Measurements from ENCODE around the gene IGSF3. TPM values are rescaled to one million over a fixed set of nuclear protein-coding genes. Genes with fewer than 3 reads are reported as not detected.

IGSF3 gene
- total and polyA plus RNA-seq, 2 experiments from 2014 or later, result 7.3 to 37.8 TPM

GRCh38 chr1:116561563-116561962, 106.0 kb downstream of the IGSF3 start:
- peaks cover 3% of the 10 kb centered on the region; the same call in 1 of the 2 replicates for H3K79me2 ChIP-seq (replicated peaks; ENCODE audit: insufficient read depth)
- H3K4me2 ChIP-seq, result no peak overlapping the region
- no peaks in the 10 kb centered on the region for H3K9me2 ChIP-seq (ENCODE audit: insufficient read depth)
- ATAC-seq, result no peak
- no peak for DNase-seq (ENCODE audit: low spot score)
- H3K27ac ChIP-seq (ENCODE audit: low read depth), result no peak overlapping the region
- Mint-ChIP-seq H3K4me3 (no peak overlapping the region), H3K27ac (no peak overlapping the region), H3K9me3 (peaks cover 22% of the 10 kb centered on the region), H3K27me3 (ENCODE audit: insufficient read depth, low read depth, poor library complexity) (no peaks in the 10 kb centered on the region), H3K36me3 (ENCODE audit: low read depth) (peaks cover 27% of the 10 kb centered on the region), H3K4me1 (peaks cover 2% of the 10 kb centered on the region; the same call in 1 of the 3 replicates)
- H3K27me3 ChIP-seq (ENCODE audit: insufficient read depth), result no peaks in the 10 kb centered on the region
- H3F3A ChIP-seq (replicated peaks; ENCODE audit: low read depth), result no peaks in the 10 kb centered on the region
- H4K20me1 ChIP-seq (replicated peaks; ENCODE audit: insufficient read depth), result no peaks in the 10 kb centered on the region
- H3K36me3 ChIP-seq (ENCODE audit: insufficient read depth), result no peaks in the 10 kb centered on the region
- H2AFZ ChIP-seq, result no peak overlapping the region
- H3K4me3 ChIP-seq, result no peak overlapping the region
- no peaks in the 10 kb centered on the region for H3K4me1 ChIP-seq (ENCODE audit: insufficient read depth)
- TF ChIP-seq JUNB (IDR thresholded peaks at IDR 0.05; ENCODE audit: unreplicated experiment) (no peak), STAT1 (IDR thresholded peaks at IDR 0.05; ENCODE audit: unreplicated experiment) (no peak), EZH2phosphoT487 (IDR thresholded peaks at IDR 0.05; ENCODE audit: unreplicated experiment) (no peak), EZH2 (IDR thresholded peaks at IDR 0.05; ENCODE audit: low read depth, unreplicated experiment) (no peak), NANOG (IDR thresholded peaks at IDR 0.05; ENCODE audit: borderline replicate concordance) (no peak), POLR2AphosphoS5 (IDR thresholded peaks at IDR 0.05; ENCODE audit: low read depth) (no peak), ZNF331 (CRISPR knock-in tag; IDR thresholded peaks at IDR 0.05; ENCODE audit: low read depth) (no peak), ZNF114 (CRISPR knock-in tag; IDR thresholded peaks at IDR 0.05) (no peak)
- TF ChIP-seq, protein P1, sequence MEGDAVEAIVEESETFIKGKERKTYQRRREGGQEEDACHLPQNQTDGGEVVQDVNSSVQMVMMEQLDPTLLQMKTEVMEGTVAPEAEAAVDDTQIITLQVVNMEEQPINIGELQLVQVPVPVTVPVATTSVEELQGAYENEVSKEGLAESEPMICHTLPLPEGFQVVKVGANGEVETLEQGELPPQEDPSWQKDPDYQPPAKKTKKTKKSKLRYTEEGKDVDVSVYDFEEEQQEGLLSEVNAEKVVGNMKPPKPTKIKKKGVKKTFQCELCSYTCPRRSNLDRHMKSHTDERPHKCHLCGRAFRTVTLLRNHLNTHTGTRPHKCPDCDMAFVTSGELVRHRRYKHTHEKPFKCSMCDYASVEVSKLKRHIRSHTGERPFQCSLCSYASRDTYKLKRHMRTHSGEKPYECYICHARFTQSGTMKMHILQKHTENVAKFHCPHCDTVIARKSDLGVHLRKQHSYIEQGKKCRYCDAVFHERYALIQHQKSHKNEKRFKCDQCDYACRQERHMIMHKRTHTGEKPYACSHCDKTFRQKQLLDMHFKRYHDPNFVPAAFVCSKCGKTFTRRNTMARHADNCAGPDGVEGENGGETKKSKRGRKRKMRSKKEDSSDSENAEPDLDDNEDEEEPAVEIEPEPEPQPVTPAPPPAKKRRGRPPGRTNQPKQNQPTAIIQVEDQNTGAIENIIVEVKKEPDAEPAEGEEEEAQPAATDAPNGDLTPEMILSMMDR (conservative IDR thresholded peaks at IDR 0.05; ENCODE audit: low read depth in 2 of 2), result no peak
- TF ChIP-seq, protein P2, sequence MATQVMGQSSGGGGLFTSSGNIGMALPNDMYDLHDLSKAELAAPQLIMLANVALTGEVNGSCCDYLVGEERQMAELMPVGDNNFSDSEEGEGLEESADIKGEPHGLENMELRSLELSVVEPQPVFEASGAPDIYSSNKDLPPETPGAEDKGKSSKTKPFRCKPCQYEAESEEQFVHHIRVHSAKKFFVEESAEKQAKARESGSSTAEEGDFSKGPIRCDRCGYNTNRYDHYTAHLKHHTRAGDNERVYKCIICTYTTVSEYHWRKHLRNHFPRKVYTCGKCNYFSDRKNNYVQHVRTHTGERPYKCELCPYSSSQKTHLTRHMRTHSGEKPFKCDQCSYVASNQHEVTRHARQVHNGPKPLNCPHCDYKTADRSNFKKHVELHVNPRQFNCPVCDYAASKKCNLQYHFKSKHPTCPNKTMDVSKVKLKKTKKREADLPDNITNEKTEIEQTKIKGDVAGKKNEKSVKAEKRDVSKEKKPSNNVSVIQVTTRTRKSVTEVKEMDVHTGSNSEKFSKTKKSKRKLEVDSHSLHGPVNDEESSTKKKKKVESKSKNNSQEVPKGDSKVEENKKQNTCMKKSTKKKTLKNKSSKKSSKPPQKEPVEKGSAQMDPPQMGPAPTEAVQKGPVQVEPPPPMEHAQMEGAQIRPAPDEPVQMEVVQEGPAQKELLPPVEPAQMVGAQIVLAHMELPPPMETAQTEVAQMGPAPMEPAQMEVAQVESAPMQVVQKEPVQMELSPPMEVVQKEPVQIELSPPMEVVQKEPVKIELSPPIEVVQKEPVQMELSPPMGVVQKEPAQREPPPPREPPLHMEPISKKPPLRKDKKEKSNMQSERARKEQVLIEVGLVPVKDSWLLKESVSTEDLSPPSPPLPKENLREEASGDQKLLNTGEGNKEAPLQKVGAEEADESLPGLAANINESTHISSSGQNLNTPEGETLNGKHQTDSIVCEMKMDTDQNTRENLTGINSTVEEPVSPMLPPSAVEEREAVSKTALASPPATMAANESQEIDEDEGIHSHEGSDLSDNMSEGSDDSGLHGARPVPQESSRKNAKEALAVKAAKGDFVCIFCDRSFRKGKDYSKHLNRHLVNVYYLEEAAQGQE (IDR thresholded peaks at IDR 0.05; ENCODE audit: unreplicated experiment), result no peak
- TF ChIP-seq, protein P3, sequence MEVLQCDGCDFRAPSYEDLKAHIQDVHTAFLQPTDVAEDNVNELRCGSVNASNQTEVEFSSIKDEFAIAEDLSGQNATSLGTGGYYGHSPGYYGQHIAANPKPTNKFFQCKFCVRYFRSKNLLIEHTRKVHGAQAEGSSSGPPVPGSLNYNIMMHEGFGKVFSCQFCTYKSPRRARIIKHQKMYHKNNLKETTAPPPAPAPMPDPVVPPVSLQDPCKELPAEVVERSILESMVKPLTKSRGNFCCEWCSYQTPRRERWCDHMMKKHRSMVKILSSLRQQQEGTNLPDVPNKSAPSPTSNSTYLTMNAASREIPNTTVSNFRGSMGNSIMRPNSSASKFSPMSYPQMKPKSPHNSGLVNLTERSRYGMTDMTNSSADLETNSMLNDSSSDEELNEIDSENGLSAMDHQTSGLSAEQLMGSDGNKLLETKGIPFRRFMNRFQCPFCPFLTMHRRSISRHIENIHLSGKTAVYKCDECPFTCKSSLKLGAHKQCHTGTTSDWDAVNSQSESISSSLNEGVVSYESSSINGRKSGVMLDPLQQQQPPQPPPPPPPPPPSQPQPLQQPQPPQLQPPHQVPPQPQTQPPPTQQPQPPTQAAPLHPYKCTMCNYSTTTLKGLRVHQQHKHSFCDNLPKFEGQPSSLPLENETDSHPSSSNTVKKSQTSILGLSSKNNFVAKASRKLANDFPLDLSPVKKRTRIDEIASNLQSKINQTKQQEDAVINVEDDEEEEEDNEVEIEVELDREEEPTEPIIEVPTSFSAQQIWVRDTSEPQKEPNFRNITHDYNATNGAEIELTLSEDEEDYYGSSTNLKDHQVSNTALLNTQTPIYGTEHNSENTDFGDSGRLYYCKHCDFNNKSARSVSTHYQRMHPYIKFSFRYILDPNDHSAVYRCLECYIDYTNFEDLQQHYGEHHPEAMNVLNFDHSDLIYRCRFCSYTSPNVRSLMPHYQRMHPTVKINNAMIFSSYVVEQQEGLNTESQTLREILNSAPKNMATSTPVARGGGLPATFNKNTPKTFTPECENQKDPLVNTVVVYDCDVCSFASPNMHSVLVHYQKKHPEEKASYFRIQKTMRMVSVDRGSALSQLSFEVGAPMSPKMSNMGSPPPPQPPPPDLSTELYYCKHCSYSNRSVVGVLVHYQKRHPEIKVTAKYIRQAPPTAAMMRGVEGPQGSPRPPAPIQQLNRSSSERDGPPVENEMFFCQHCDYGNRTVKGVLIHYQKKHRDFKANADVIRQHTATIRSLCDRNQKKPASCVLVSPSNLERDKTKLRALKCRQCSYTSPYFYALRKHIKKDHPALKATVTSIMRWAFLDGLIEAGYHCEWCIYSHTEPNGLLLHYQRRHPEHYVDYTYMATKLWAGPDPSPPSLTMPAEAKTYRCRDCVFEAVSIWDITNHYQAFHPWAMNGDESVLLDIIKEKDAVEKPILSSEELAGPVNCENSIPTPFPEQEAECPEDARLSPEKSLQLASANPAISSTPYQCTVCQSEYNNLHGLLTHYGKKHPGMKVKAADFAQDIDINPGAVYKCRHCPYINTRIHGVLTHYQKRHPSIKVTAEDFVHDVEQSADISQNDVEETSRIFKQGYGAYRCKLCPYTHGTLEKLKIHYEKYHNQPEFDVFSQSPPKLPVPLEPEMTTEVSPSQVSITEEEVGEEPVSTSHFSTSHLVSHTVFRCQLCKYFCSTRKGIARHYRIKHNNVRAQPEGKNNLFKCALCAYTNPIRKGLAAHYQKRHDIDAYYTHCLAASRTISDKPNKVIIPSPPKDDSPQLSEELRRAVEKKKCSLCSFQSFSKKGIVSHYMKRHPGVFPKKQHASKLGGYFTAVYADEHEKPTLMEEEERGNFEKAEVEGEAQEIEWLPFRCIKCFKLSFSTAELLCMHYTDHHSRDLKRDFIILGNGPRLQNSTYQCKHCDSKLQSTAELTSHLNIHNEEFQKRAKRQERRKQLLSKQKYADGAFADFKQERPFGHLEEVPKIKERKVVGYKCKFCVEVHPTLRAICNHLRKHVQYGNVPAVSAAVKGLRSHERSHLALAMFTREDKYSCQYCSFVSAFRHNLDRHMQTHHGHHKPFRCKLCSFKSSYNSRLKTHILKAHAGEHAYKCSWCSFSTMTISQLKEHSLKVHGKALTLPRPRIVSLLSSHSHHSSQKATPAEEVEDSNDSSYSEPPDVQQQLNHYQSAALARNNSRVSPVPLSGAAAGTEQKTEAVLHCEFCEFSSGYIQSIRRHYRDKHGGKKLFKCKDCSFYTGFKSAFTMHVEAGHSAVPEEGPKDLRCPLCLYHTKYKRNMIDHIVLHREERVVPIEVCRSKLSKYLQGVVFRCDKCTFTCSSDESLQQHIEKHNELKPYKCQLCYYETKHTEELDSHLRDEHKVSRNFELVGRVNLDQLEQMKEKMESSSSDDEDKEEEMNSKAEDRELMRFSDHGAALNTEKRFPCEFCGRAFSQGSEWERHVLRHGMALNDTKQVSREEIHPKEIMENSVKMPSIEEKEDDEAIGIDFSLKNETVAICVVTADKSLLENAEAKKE (CRISPR knock-in tag; IDR thresholded peaks at IDR 0.05), result no peak
